ENCODE measurements around the gene FLRT1. TPM values are rescaled to one million over a fixed set of nuclear protein-coding genes. Genes with fewer than 3 reads are reported as not detected.
A peak's percentile ranks its signal among the peaks of the same experiment; 100 is the strongest.

The FLRT1 gene, protein sequence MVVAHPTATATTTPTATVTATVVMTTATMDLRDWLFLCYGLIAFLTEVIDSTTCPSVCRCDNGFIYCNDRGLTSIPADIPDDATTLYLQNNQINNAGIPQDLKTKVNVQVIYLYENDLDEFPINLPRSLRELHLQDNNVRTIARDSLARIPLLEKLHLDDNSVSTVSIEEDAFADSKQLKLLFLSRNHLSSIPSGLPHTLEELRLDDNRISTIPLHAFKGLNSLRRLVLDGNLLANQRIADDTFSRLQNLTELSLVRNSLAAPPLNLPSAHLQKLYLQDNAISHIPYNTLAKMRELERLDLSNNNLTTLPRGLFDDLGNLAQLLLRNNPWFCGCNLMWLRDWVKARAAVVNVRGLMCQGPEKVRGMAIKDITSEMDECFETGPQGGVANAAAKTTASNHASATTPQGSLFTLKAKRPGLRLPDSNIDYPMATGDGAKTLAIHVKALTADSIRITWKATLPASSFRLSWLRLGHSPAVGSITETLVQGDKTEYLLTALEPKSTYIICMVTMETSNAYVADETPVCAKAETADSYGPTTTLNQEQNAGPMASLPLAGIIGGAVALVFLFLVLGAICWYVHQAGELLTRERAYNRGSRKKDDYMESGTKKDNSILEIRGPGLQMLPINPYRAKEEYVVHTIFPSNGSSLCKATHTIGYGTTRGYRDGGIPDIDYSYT
- not detected for total RNA-seq

GRCh38 chr11:64035576-64035975 lies at the start of gene FLRT1:
Gene FLRT1, plus strand, starts transcription at chr11:64035931. Its CDS starts 80,337 bp downstream, at chr11:64116268.
- intact Hi-C loops (cut with DNase I; ENCODE audit: low total_unique reads) = no loop called here
- Histone ChIP-seq H3K27me3 (peaks cover 6 to 23% of the 10 kb centered on the region in 2 donors), H3K27ac (no peak within 1 kb of the TSS)

GRCh38 chr11:63986156-63986931 lies 49.4 kb upstream of the FLRT1 start, which contains the start of gene OTUB1:
Gene OTUB1, plus strand, starts transcription at chr11:63986438. Its CDS starts 19 bp downstream, at chr11:63986457.
- Histone ChIP-seq H3K4me3 (peak within 1 kb of the TSS; percentile 90 to 100 (median 99)), H3K27me3 (no peaks in the 10 kb centered on the region), H3K9me3 (no peaks in the 10 kb centered on the region), H3K27ac (peak within 1 kb of the TSS; percentile 91 to 93), H3K36me3 (no peaks in the 10 kb centered on the region), H3K4me1 (peaks cover 0 to 2% of the 10 kb centered on the region in 2 donors)
- DNase-seq (ENCODE audit: low spot score in 2 of 2) = peak; percentile 93 to 97
- TF ChIP-seq CTCF (IDR thresholded peaks at IDR 0.05) (peak in 1 of 3 donors; percentile 4), POLR2AphosphoS5 (IDR thresholded peaks at IDR 0.05) (peak; percentile 80 to 87 (median 82)), POLR2A (IDR thresholded peaks at IDR 0.05) (peak; percentile 21)
- intact Hi-C loops (cut with DNase I; ENCODE audit: low total_unique reads) = no loop called here

More at GRCh38 chr11:64035576-64035975, at the start of gene FLRT1:
- Histone ChIP-seq H3K36me3 (no peaks in the 10 kb centered on the region), H3K4me3 (peak within 1 kb of the TSS; percentile 42 to 68 (median 49)), H3K4me1 (peaks cover 5 to 15% of the 10 kb centered on the region in 2 donors), H3K9me3 (no peaks in the 10 kb centered on the region)
- no peak for DNase-seq (ENCODE audit: low spot score in 2 of 2)
- TF ChIP-seq POLR2AphosphoS5 (IDR thresholded peaks at IDR 0.05) = no peak
- TF ChIP-seq CTCF (IDR thresholded peaks at IDR 0.05) = no peak
- no peak for TF ChIP-seq POLR2A (IDR thresholded peaks at IDR 0.05)

DNA sequence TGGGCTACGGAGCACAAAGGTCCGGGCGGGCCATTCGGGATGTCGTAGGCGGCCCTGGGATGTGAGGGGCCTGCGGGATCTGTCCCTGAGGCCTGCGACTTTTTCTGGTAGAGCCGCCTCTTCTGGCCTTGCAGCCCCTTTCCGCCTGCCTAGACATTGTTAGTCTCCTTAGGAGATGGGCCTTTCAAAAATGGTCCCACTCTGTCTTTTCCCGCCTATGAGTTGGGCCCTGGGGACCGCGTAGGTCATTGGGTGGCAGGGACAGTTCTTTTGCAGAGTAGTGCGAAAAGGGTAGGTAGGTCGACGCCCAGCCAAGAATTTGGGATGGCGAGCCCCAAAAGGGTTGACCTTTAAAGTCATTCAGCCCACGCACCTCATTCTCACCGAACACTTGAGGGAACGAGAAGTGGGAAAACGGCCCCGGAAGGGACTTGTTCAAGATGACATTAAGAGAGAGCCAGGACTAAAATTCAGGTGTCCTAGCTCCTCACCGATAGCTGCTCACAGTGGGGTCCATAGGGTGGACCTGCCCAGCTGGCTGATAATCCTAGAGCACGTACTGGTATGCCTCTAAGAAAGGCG lies 48.7 kb upstream of the FLRT1 start:
- peaks cover 0 to 2% of the 10 kb centered on the region in 2 donors for H3K4me1 ChIP-seq
- TF ChIP-seq CTCF (IDR thresholded peaks at IDR 0.05) (no peak), POLR2A (IDR thresholded peaks at IDR 0.05) (no peak), POLR2AphosphoS5 (IDR thresholded peaks at IDR 0.05) (no peak)
- no peaks in the 10 kb centered on the region for H3K36me3 ChIP-seq
- H3K9me3 ChIP-seq = no peaks in the 10 kb centered on the region
- H3K27me3 ChIP-seq = no peaks in the 10 kb centered on the region
- peak overlapping the region; percentile 90 to 100 (median 99) for H3K4me3 ChIP-seq
- DNase-seq (ENCODE audit: low spot score in 2 of 2) = no peak
- intact Hi-C loops (cut with DNase I; ENCODE audit: low total_unique reads) = no loop called here
- peak overlapping the region; percentile 91 to 93 for H3K27ac ChIP-seq

DNA sequence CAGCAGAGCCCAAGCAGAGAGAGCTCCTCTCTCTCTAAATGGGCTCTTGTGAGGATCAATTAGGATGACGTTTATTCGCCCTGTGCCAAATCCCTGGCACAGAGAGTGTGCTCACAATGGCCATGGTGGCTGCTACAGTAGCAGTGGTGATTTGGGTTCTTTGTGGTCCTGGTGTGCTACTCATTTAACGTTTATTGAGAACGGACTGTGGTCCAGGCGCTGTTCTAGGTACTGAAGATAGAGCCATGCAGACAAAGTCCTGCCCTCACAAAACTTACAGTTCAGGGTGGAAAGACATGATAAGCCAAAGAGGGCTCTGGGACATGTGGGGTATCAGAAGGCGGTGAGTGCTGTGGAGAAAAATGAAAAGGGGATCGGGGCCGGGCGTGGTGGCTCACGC lies 44.2 kb upstream of the FLRT1 start:
- Histone ChIP-seq H3K27me3 (no peaks in the 10 kb centered on the region), H3K27ac (no peak overlapping the region), H3K4me3 (no peak overlapping the region), H3K36me3 (no peaks in the 10 kb centered on the region), H3K4me1 (no peaks in the 10 kb centered on the region), H3K9me3 (no peaks in the 10 kb centered on the region)
- no peak for TF ChIP-seq CTCF (IDR thresholded peaks at IDR 0.05)
- TF ChIP-seq POLR2A (IDR thresholded peaks at IDR 0.05) = no peak
- no peak for TF ChIP-seq POLR2AphosphoS5 (IDR thresholded peaks at IDR 0.05)
- intact Hi-C loops (cut with DNase I; ENCODE audit: low total_unique reads) = no loop called here
- no peak for DNase-seq (ENCODE audit: low spot score in 2 of 2)
